ENCODE results near the gene PAK4.
"Not testable (repeated sequence)": the region's sequence is repeated elsewhere in the genome, so short reads cannot be mapped to it uniquely, and the experiment has no call there.

GRCh38 chr19:39090016-39090415 is 35.6 kb upstream of the PAK4 start:
- not testable (repeated sequence) for TF ChIP-seq CTCF (IDR thresholded peaks at IDR 0.05); POLR2A (IDR thresholded peaks at IDR 0.05); POLR2AphosphoS5 (IDR thresholded peaks at IDR 0.05; ENCODE audit: insufficient read depth in 1 of 2, low read depth in 1 of 2)

Measured in vagina (tissue), 2 donors.